Stimulated activated CD4-positive, alpha-beta T cell treated with anti-CD3 and anti-CD28 coated beads, Interleukin-12 subunit alpha, Interleukin-12 subunit beta, amount 100 ng/mL, for 24 hours (primary cell): ENCODE results near the gene SSX2IP.
"Not testable (repeated sequence)": the region's sequence is repeated elsewhere in the genome, so short reads cannot be mapped to it uniquely, and the experiment has no call there.

Source experiments
- DNase-seq, 2 experiments: peaks; one replicate each; pipeline ENCODE4 v3.0.0-alpha.2; 2020; ENCODE audit warnings: low read depth in 2 of 2

Gene SSX2IP

DNA sequence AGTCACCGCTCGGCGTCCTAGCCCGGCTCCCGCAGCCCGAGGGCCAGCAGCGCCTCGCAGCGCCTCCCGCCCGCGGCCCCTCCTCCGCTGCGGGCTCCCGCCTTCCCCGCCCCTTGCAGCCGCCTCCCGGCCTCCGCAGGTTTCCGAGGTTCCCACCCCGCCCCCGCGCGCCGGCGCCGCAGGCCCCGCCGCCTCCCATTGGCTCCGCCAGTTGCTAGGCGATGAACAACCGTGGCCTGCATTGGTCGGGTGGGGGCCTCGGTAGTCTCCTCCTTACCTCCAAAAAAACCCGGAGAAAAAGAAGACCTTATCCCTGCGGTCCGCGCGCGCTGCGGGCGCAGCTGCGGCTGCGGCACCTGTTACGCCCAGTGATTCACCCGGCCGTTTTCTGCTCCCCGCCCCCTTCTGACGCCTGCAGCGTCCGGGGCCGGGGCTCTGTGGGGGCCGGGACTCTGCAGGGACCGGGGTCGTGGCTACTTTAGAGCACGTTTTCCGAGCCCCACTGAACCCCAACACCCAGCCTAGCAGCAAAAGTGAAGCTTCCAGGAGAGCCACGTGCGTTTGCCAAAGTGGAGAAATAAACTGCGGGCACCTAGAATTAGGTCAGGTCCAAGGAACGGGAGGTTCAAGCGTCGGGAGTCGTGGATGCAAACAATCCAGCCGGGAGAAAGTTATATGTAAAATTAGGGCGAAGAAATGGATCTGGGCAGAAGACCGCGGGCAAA lies at the start of gene SSX2IP:
SSX2IP (minus strand) TSS at position 65 of the 725 bp plus-strand sequence. CDS start 19,242 bp downstream, outside the sequence.
- peak; percentile 100 for DNase-seq

DNA sequence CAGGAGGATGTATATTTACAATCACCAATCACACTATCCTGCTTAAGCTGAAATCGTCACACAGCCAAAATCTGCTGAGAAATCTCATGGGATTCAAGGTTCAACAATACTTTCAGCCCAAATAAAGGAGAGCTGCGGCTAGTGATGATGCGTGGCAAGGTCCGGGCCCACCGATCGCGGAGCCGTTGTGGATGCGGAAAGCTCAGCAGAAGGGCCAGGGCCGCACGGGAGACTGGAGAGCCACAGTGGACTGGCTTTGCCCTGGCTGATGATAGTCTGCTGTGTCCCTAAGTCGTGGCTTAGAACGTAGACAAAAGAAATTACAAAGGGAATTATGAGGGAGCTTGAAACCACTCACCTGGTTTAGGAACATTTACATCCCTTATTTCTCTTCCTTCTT lies 48.0 kb upstream of the SSX2IP start:
- no peak for DNase-seq

DNA sequence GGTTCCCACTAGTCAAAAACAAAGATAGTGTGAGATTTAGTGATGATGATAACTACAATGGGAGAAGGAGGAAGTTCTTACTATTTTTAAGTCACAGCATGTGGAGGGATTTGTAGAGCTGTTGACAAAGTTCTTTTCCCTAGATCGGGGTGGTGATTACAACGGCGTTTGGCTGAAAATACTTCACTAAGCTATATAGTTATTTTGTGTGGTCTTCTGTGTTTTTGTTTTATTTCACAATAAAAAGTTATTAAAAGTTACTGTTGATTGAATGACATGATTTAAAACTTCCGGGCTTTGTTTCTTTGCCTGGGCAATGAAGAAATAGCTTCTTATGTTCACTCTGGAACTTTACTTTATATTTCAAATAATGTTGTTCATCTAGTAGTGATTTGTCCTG lies 47.3 kb upstream of the SSX2IP start:
- no peak for DNase-seq

GRCh38 chr1:84736944-84737343 lies 46.7 kb upstream of the SSX2IP start:
- DNase-seq = no peak

GRCh38 chr1:84736445-84736844 lies 46.2 kb upstream of the SSX2IP start:
- no peak for DNase-seq

- no peak for DNase-seq
These were observed 45.2 kb upstream of the SSX2IP start for GRCh38 chr1:84735483-84735882.

- no peak for DNase-seq
These were observed 42.3 kb upstream of the SSX2IP start for GRCh38 chr1:84732520-84732919.

GRCh38 chr1:84731519-84731918 lies 41.3 kb upstream of the SSX2IP start:
- DNase-seq = no peak

- not testable (repeated sequence) for DNase-seq
These were observed 37.5 kb upstream of the SSX2IP start for GRCh38 chr1:84727711-84728110.

DNA sequence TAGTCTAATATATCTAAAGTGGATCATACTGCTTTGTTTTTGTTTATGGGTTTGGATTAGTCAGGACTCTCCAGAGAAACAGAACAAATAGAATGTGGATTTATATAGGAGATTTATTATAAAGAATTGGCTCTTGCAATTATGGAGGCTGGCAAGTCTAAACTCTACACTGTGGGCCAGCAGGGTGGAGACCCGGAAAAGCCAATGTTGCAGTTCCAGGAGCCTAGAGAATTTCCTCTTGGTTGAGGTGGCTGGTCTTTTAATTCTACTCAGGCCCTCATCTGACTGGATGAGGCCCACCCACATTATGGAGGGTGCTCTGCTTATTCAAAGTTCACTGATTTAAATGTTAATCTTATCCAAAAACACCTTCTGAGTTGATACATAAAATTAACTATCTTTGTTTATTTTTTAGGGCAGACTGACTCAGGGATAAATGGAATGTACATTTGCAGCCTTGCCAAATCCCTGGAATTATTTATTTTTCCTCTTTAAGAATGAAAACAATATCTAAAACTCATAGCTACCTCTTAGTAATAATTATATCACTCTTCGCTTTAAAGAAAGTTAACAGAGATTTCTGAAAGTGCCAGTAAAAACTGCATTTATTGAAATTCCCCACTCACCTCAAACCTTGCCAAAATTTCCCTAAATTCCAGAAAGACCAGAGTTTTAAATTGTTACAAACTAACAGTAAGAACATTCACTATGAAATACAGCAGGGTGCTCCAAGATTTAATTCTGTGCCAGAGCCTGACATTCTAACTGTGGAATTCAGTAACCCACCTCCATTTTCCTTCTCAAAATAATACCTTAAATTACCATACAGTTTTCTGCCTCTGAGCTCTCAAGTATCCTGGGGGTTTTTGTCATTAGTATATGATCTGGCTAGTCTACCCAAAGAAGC lies 36.6 kb upstream of the SSX2IP start:
- no peak for DNase-seq

DNA sequence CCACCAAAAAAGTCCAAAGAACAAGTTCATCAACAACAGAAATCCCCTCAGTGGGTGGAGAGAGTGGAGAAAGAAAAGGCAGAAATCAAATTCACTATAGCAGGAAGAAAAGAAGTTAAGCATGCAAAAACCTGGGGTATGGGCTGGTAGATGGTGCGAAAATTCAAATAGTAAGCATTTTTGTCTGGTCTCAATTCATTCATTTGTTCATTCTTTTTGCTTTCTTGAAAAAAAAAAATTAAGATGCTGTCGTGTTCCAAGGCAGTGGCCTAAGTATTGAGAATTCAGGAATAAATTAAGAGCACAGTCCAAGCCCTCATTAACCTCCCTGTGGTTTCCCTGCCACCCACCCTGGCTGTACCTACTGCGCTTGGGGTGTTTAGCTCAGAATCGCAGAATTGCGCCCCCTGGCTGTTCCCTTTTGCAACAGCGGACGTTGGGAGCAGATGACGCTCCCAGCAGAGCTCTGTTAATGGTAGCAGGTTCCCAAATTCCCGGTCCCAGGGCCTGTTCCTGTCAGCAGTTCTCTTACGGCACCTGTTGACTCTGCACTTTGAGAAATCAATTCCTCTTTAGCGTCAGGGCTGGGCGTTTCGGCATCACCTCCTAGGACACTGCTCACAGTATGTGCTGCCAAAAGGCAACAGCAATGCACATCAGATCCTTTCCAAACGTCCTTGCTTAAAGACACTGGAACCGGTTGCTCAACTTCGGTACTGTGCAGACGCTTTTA lies 34.0 kb upstream of the SSX2IP start:
- DNase-seq = peak; percentile 15 to 34

DNA sequence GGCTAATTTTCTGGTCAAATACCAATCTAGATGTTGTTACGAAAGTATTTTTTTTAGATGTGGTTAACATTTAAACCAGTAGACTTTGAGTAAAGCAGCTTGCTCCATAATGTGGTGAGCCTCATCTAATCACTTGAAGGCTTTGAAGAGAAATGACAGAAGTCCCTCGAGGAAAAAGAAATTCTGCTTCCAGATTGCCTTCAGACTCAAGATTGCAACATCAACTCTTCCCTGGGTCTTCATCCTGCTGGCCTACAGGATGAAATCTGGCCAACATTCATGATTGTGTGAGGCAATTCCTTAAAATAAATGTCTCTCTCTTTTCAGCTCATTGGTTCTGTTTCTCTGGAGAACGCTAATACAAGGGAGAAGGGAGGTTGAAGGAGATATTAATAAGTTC lies 32.5 kb upstream of the SSX2IP start:
- no peak for DNase-seq

- DNase-seq = not testable (repeated sequence)
These were observed 31.6 kb upstream of the SSX2IP start for GRCh38 chr1:84721872-84722271.

- no peak for DNase-seq
These were observed 30.9 kb upstream of the SSX2IP start for GRCh38 chr1:84721152-84721551.

DNA sequence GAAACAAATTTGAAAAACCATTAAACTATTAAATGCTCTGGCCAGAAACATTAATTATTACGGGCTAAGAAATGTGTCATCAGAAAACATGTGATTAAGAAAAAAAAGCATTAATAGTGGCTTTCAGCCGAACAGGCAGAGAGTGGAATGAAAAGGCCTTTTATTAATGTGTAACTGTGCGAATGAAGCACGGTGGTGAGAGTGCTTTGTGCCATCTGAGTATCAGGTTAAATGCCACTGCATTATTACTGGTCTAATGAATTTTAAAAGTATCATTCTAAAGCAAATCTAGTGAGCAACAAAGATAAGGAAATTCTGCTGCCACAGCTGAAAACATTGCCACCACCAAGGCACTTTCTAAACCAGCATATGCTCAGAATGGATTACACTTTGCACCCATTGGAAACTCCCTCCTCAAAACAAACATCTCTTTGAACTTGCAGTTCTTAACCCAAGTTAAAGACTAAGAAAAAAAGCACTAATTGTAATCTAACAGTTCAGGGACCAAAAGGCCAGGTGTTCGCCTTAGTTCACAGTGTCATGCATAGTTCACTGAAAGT lies 30.0 kb upstream of the SSX2IP start:
- no peak for DNase-seq

- no peak for DNase-seq
These were observed 29.4 kb upstream of the SSX2IP start for GRCh38 chr1:84719543-84720217.

- no peak for DNase-seq
These were observed 25.2 kb upstream of the SSX2IP start for GRCh38 chr1:84715342-84716019.

DNA sequence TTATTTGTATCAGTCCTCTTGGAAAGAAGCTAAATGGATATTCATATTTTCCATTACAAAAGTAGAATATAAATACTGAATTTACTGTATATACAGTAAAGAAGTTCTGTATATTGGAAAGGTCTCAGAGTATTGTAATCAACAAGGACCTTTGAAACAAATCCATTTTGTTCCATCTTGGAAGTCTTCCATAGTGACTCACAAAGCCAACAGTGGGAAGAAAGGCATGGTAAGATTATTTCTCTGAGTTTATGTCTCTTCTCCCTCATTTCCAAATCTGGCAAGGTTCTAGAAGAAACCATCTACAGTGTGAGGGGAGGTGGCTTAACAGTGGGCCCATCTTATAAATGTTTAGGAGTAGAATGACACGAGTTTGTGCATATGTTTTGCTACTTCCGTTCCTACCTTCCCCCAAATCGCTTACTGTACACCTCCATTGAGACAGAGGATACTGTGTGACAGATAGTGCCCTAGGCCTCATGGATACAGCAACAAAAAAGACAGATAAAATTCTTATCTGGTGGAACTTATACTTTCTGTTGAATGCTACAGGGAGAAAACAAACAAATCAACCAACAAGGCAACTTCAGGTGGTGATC lies 22.1 kb upstream of the SSX2IP start:
- no peak for DNase-seq

DNA sequence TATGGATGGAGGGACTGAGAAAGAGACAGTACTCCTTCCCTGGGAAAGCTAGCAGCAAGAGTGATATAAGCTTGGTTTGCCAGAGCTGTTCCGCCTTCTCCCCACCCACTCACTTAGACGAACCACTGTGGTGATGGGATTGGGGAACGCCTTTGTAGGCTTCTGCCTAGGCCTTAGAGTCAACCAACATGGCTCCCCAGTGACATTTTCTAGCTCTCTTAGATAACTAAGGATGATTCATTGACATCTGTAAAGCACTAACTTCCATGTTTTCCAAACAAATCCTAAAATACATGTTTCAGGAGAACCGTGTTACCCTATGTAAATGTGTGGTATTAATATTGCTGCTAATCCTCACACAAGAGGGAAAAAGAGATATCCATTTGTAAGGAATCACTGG lies 21.6 kb upstream of the SSX2IP start:
- no peak for DNase-seq

DNA sequence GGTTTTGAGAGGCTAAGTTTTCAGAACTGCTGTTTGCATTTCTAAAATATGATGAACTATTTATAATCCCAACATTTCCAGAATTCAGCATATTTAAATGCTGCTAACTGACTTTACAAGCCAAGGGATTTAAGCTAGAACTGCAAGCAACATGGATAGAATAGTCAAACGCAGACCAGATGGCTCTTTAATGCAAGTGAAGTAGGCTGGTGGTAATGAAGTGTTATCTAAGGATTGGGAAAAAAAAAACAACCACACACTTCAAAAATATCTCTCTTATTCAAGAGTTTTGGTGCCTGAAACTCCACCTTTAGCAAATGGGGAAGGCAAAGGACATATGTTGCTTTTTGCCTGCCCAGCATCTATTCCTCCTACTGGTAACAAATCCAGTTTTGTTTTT lies 20.9 kb upstream of the SSX2IP start:
- DNase-seq = no peak
